Calu3 (cell line): ENCODE measurements around the gene LIN9. TPM values are rescaled to one million over a fixed set of nuclear protein-coding genes. Genes with fewer than 3 reads are reported as not detected.

ENCODE experiments used
- BruUV-seq: library from RNA; stranded (reverse); fragments of 400-500 nt; replicated peaks from 2 replicates; lab custom pipeline; 2021; lab: Mats Ljungman, UMichigan
- CTCF ChIA-PET: fragments of 300-600 bp; sonication (Branson Sonifier 250); formaldehyde crosslinking; loops from one replicate; lab custom pipeline; 2022; ENCODE audit warnings: antibody characterized with exemption; lab: Charles Lee
- DNase-seq: peaks from one replicate; pipeline ENCODE4 v3.0.0; 2022
- H3K27ac Mint-ChIP-seq: one replicate; pipeline ENCODE4 v1.8.0; 2022; ENCODE audit warnings: mixed read lengths; ENCODE audit not compliant: unreplicated experiment
- H3K27me3 Mint-ChIP-seq: one replicate; pipeline ENCODE4 v1.8.0; 2022; ENCODE audit warnings: mixed read lengths; ENCODE audit not compliant: unreplicated experiment
- H3K36me3 Mint-ChIP-seq: one replicate; pipeline ENCODE4 v1.8.0; 2022; ENCODE audit warnings: mild to moderate bottlenecking, moderate library complexity, mixed read lengths; ENCODE audit not compliant: insufficient read depth, unreplicated experiment
- H3K4me1 Mint-ChIP-seq: one replicate; pipeline ENCODE4 v1.8.0; 2022; ENCODE audit warnings: mild to moderate bottlenecking, low read depth, mixed read lengths; ENCODE audit not compliant: unreplicated experiment
- H3K4me3 Mint-ChIP-seq: one replicate; pipeline ENCODE4 v1.8.0; 2022; ENCODE audit warnings: mild to moderate bottlenecking, low read depth, moderate library complexity, mixed read lengths; ENCODE audit not compliant: unreplicated experiment
- H3K9me3 Mint-ChIP-seq: one replicate; pipeline ENCODE4 v1.8.0; 2022; ENCODE audit warnings: low read depth, mixed read lengths; ENCODE audit not compliant: unreplicated experiment
- CTCF ChIP-seq: fragments of 200-600 bp; IDR thresholded peaks from one replicate; pipeline ENCODE4 v1.8.0; 2022; ENCODE audit warnings: antibody characterized with exemption; ENCODE audit not compliant: unreplicated experiment
- intact Hi-C: fragments of 100-400 bp; cut with micrococcal nuclease; formaldehyde crosslinking; loops from one replicate; pipeline ENCODE4 v1.10.0; 2022; ENCODE audit not compliant: unreplicated experiment
- total RNA-seq: library from RNA; stranded (reverse); gene quantifications from 2 replicates; pipeline ENCODE4 v1.2.3, GENCODE V29; 2022

The LIN9 gene
- total RNA-seq, 1 experiment from 2014 or later, result 14.3 TPM

GRCh38 chr1:226181996-226182714, 126.8 kb downstream of the LIN9 start:
- intact Hi-C loops, result loop anchor here (1.0 to 10.0 kb wide), 2 partner anchors 57 to 117 kb away; partner anchors contain the start of gene H3-3A
- H3K27me3 Mint-ChIP-seq, result no peaks in the 10 kb centered on the region
- CTCF ChIA-PET, result interaction anchor here (0.7 to 1.7 kb wide), 7 partner anchors 15 to 1381 kb away, joined by 3 to 9 read pairs (median 3); partner anchors contain the start of gene ZNF678
- no TSS peak for BruUV-seq
- H3K36me3 Mint-ChIP-seq, result peaks cover 60% of the 10 kb centered on the region
- peaks cover 29% of the 10 kb centered on the region for H3K4me1 Mint-ChIP-seq
- H3K4me3 Mint-ChIP-seq, result peak overlapping the region; percentile 61
- no peaks in the 10 kb centered on the region for H3K9me3 Mint-ChIP-seq
- peak; percentile 61 for TF ChIP-seq CTCF
- H3K27ac Mint-ChIP-seq, result peak overlapping the region; percentile 74
- DNase-seq, result peak; percentile 63

Other genes starting within 250 kb of the LIN9 start
- 539 and 568 TPM in 2 replicates for gene H3-3A, start 246.4 kb downstream of the LIN9 start, total RNA-seq
- gene ACBD3, start 122.4 kb downstream of the LIN9 start, total RNA-seq, result 50.3 and 51.6 TPM in 2 replicates
- gene MIXL1, start 85.5 kb downstream of the LIN9 start, total RNA-seq, result not detected in 2 replicates
- 123 and 136 TPM in 2 replicates for gene PARP1, start 98.9 kb upstream of the LIN9 start, total RNA-seq
- not detected in 2 replicates for gene STUM, start 239.6 kb upstream of the LIN9 start, total RNA-seq